PC-3 (cell line): ENCODE data around the gene LNX1. TPM values are rescaled to one million over a fixed set of nuclear protein-coding genes. Genes with fewer than 3 reads are reported as not detected.
A peak's percentile ranks its signal among the peaks of the same experiment; 100 is the strongest.

ENCODE experiments used
- ATAC-seq: fragments of 200-7000 bp; cut with Tn5 transposase; 2 replicates; pipeline ENCODE4 v1.9.1; 2020; ENCODE audit warnings: mild to moderate bottlenecking, moderate library complexity
- Bru-seq: library from RNA; stranded (reverse); fragments of 400-500 nt; gene quantifications from one replicate; lab custom pipeline; 2021; lab: Mats Ljungman, UMichigan
- BruChase-seq, 2 experiments: library from RNA; stranded (reverse); fragments of 400-500 nt; gene quantifications; one replicate each; lab custom pipeline; 2021; lab: Mats Ljungman, UMichigan
- BruUV-seq: library from RNA; stranded (reverse); fragments of 400-500 nt; replicated peaks from 2 replicates; lab custom pipeline; 2021; lab: Mats Ljungman, UMichigan
- CTCF ChIA-PET: fragments of 300-600 bp; sonication (Branson Sonifier 250); formaldehyde crosslinking; loops from one replicate; lab custom pipeline; 2022; ENCODE audit warnings: antibody characterized with exemption; lab: Charles Lee
- POLR2A ChIA-PET: fragments of 300-600 bp; sonication (Branson Sonifier 250); formaldehyde crosslinking; loops from one replicate; lab custom pipeline; 2022; ENCODE audit warnings: antibody characterized with exemption; ENCODE audit not compliant: unreplicated experiment; lab: Charles Lee
- DNase-seq: peaks from one replicate; pipeline ENCODE4 v3.0.0-alpha.2; 2015
- H2AFZ ChIP-seq: fragments of 300-600 bp; sonication (generic); 2 replicates; pipeline ENCODE4 v1.6.0; 2016; ENCODE audit warnings: antibody characterized with exemption, low read length
- H3F3A ChIP-seq: fragments of 300-600 bp; sonication (generic); one replicate; pipeline ENCODE4 v1.6.0; 2017; ENCODE audit warnings: antibody characterized with exemption, low read length, control low read depth, mild to moderate bottlenecking; ENCODE audit not compliant: unreplicated experiment
- H3K27ac ChIP-seq: fragments of 300-600 bp; sonication (generic); 2 replicates; pipeline ENCODE4 v1.5.1; 2016; ENCODE audit warnings: mild to moderate bottlenecking, low read length
- H3K27me3 ChIP-seq: fragments of 300-600 bp; sonication (generic); 2 replicates; pipeline ENCODE4 v1.6.1; 2016; ENCODE audit warnings: low read length, mixed read lengths
- H3K36me3 ChIP-seq: fragments of 300-600 bp; sonication (generic); 2 replicates; pipeline ENCODE4 v1.6.1; 2016; ENCODE audit warnings: low read depth, mixed run types, low read length, mixed read lengths
- H3K4me1 ChIP-seq: fragments of 300-600 bp; sonication (generic); 2 replicates; pipeline ENCODE4 v1.5.1; 2016; ENCODE audit warnings: low read length; ENCODE audit not compliant: insufficient read depth
- H3K4me2 ChIP-seq: fragments of 300-600 bp; sonication (generic); 2 replicates; pipeline ENCODE4 v1.6.0; 2016; ENCODE audit warnings: low read length
- H3K4me3 ChIP-seq: fragments of 300-600 bp; sonication (generic); 2 replicates; pipeline ENCODE4 v1.5.1; 2016; ENCODE audit warnings: mild to moderate bottlenecking, low read length, mixed read lengths
- H3K79me2 ChIP-seq: fragments of 300-600 bp; sonication (generic); 2 replicates; pipeline ENCODE4 v1.6.1; 2017; ENCODE audit warnings: low read length, mixed read lengths
- H3K9ac ChIP-seq: fragments of 300-600 bp; sonication (generic); 2 replicates; pipeline ENCODE4 v1.6.0; 2016; ENCODE audit warnings: mild to moderate bottlenecking, low read length
- H3K9me2 ChIP-seq: fragments of 300-600 bp; sonication (generic); replicated peaks from 2 replicates; pipeline ENCODE4 v1.6.1; 2016; ENCODE audit warnings: mixed run types, low read length, mixed read lengths
- H3K9me3 ChIP-seq: fragments of 300-600 bp; sonication (generic); 2 replicates; pipeline ENCODE4 v1.6.1; 2016; ENCODE audit warnings: low read length, mixed read lengths
- H4K20me1 ChIP-seq: fragments of 300-600 bp; sonication (generic); 2 replicates; pipeline ENCODE4 v1.6.1; 2016; ENCODE audit warnings: low read length, mixed read lengths
- CTCF ChIP-seq: fragments of 300-600 bp; sonication (generic); conservative IDR thresholded peaks from 2 replicates; pipeline ENCODE4 v1.5.1; 2017; ENCODE audit warnings: antibody characterized with exemption, low read depth, mild to moderate bottlenecking, low read length
- EZH2 ChIP-seq: fragments of 300-600 bp; sonication (generic); IDR thresholded peaks from one replicate; pipeline ENCODE4 v1.6.1; 2017; ENCODE audit warnings: antibody characterized with exemption, mild to moderate bottlenecking, low read length; ENCODE audit not compliant: unreplicated experiment
- EZH2phosphoT487 ChIP-seq: fragments of 300-600 bp; sonication (generic); IDR thresholded peaks from 2 replicates; pipeline ENCODE4 v1.6.1; 2018; ENCODE audit warnings: mild to moderate bottlenecking, antibody characterized with exemption, low read length, borderline replicate concordance
- intact Hi-C: fragments of 100-400 bp; cut with micrococcal nuclease; formaldehyde crosslinking; loops from 2 replicates; pipeline ENCODE4 v1.9.0; 2023
- long read RNA-seq: library from polyadenylated mRNA; unstranded; transcript quantifications from one replicate; pipeline ENCODE4 v2.0.0, GENCODE V29; 2021; ENCODE audit not compliant: unreplicated experiment
- total RNA-seq: library from RNA; depleted of rRNA; stranded (reverse); fragments of >200 nt; gene quantifications from 2 replicates; pipeline ENCODE4 v1.2.3, GENCODE V29; 2014; rRNA removed

LNX1 gene
- total RNA-seq, result 2.8 and 3.0 TPM in 2 replicates
- Bru-seq, nascent RNA, result percentile 36 among the genes with signal in this experiment
- percentile 25 among the genes with signal in this experiment for BruChase-seq, experiment 1, labeled RNA remaining after a 6-hour chase
- percentile 23 among the genes with signal in this experiment for BruChase-seq, experiment 2, labeled RNA remaining after a 2-hour chase
- long read RNA-seq, partial matches to known transcripts, result 0 of 7 reads
- long read RNA-seq, other reads (novel, unspliced or antisense), result 5 of 7 reads

- peak within 1 kb of the TSS; percentile 65 for H3K4me3 ChIP-seq
- intact Hi-C loops, result no loop called here
- TF ChIP-seq CTCF (peak; percentile 50), EZH2 (no peak)
- H3K9me3 ChIP-seq, result no peaks in the 10 kb centered on the region
- no peaks in the 10 kb centered on the region for H3K79me2 ChIP-seq
- ATAC-seq (peak; percentile 74), DNase-seq (peak; percentile 93)
- POLR2A ChIA-PET, result no interaction called here
- H3K9me2 ChIP-seq, result no peaks in the 10 kb centered on the region
- H4K20me1 ChIP-seq, result no peaks in the 10 kb centered on the region
- peaks cover 18% of the 10 kb centered on the region for H3K4me1 ChIP-seq
- H3F3A ChIP-seq, result no peaks in the 10 kb centered on the region
- H3K4me2 ChIP-seq, result peak within 1 kb of the TSS; percentile 89
- peak within 1 kb of the TSS; percentile 51 for H3K9ac ChIP-seq
- CTCF ChIA-PET, result interaction anchor here (0.6 kb wide), 1 partner anchor 124 kb away, joined by 3 read pairs; no protein-coding TSS in a partner anchor
- H3K27ac ChIP-seq, result peak within 1 kb of the TSS; percentile 18; the same call in 1 of the 2 replicates
- H2AFZ ChIP-seq, result peak within 1 kb of the TSS; percentile 92
- BruUV-seq, result no TSS peak
- no peaks in the 10 kb centered on the region for H3K36me3 ChIP-seq
- H3K27me3 ChIP-seq, result no peaks in the 10 kb centered on the region
Observed at GRCh38 chr4:53591372-53591892, at the start of gene LNX1. TSS of gene LNX1 (minus strand) at chr4:53591486. CDS start at chr4:53574002, 17,484 bp downstream.

- POLR2A ChIA-PET, result no interaction called here
- H2AFZ ChIP-seq, result no peak overlapping the region
- DNase-seq, result no peak
- no peaks in the 10 kb centered on the region for H3K79me2 ChIP-seq
- no peaks in the 10 kb centered on the region for H3K9me3 ChIP-seq
- CTCF ChIA-PET, result no interaction called here
- no peak overlapping the region for H3K9ac ChIP-seq
- no peak for TF ChIP-seq CTCF
- no peak for TF ChIP-seq EZH2
- TF ChIP-seq EZH2phosphoT487, result no peak
- H3K4me2 ChIP-seq, result no peak overlapping the region
- no peaks in the 10 kb centered on the region for H3K36me3 ChIP-seq
- no peaks in the 10 kb centered on the region for H4K20me1 ChIP-seq
- no peaks in the 10 kb centered on the region for H3F3A ChIP-seq
- no peak overlapping the region for H3K27ac ChIP-seq
- peaks cover 18% of the 10 kb centered on the region for H3K4me1 ChIP-seq
- no peaks in the 10 kb centered on the region for H3K9me2 ChIP-seq
- H3K4me3 ChIP-seq, result no peak overlapping the region
- no TSS peak for BruUV-seq
- intact Hi-C loops, result no loop called here
- ATAC-seq, result no peak
- 0 out of 2 replicates have a peak, but pooled peaks cover under 1% of the 10 kb centered on the region for H3K27me3 ChIP-seq
Observed at GRCh38 chr4:53640576-53641453, 49.5 kb upstream of the LNX1 start.
